SW 1271 (cell line): ENCODE measurements around the gene RYR1.
A peak's percentile ranks its signal among the peaks of the same experiment; 100 is the strongest.
"Not testable (repeated sequence)": the region's sequence is repeated elsewhere in the genome, so short reads cannot be mapped to it uniquely, and the experiment has no call there.

Source experiments
- DNase-seq, 2 experiments: peaks; one replicate each; lab custom pipeline; 2025; lab: John Stamatoyannopoulos, UW

RYR1 gene

GRCh38 chr19:38538793-38539528 is 105.5 kb downstream of the RYR1 start:
- DNase-seq: no peak

- no peak for DNase-seq
Measured at GRCh38 chr19:38539751-38540150, 106.3 kb downstream of the RYR1 start.

- no peak for DNase-seq
Measured at GRCh38 chr19:38542040-38542439, 108.5 kb downstream of the RYR1 start.

GRCh38 chr19:38543286-38543806 is 109.9 kb downstream of the RYR1 start:
- DNase-seq: no peak

GRCh38 chr19:38543807-38544568 is 110.5 kb downstream of the RYR1 start:
- DNase-seq: peak; percentile 32 to 60

GRCh38 chr19:38544569-38545315 is 111.3 kb downstream of the RYR1 start:
- no peak for DNase-seq

GRCh38 chr19:38545596-38545995 is 112.1 kb downstream of the RYR1 start:
- DNase-seq: no peak

- no peak for DNase-seq
Measured at GRCh38 chr19:38547421-38547820, 113.9 kb downstream of the RYR1 start.

- no peak for DNase-seq
Measured at GRCh38 chr19:38549061-38549460, 115.6 kb downstream of the RYR1 start.

GRCh38 chr19:38549942-38550341 is 116.5 kb downstream of the RYR1 start:
- no peak for DNase-seq

- no peak for DNase-seq
Measured at GRCh38 chr19:38550376-38550775, 116.9 kb downstream of the RYR1 start.

- DNase-seq: no peak
Measured at GRCh38 chr19:38551450-38551813, 117.9 kb downstream of the RYR1 start.

GRCh38 chr19:38553239-38553638 is 119.7 kb downstream of the RYR1 start:
- DNase-seq: not testable (repeated sequence)

GRCh38 chr19:38554676-38555141 is 121.2 kb downstream of the RYR1 start:
- no peak for DNase-seq

GRCh38 chr19:38555200-38555599 is 121.7 kb downstream of the RYR1 start:
- no peak for DNase-seq

- no peak for DNase-seq
Measured at GRCh38 chr19:38556521-38557174, 123.2 kb downstream of the RYR1 start.

- no peak for DNase-seq
Measured at GRCh38 chr19:38557205-38557799, 123.8 kb downstream of the RYR1 start.

GRCh38 chr19:38558933-38559332 is 125.4 kb downstream of the RYR1 start:
- DNase-seq: not testable (repeated sequence)

- no peak for DNase-seq
Measured at GRCh38 chr19:38559428-38560401, 126.2 kb downstream of the RYR1 start.

GRCh38 chr19:38561053-38561606 is 127.6 kb downstream of the RYR1 start:
- no peak for DNase-seq
